NOMO-1 (cell line): ENCODE measurements around the gene STAM2.
"Not testable (repeated sequence)": the region's sequence is repeated elsewhere in the genome, so short reads cannot be mapped to it uniquely, and the experiment has no call there.

Experiments
- DNase-seq, 2 experiments: peaks; one replicate each; lab custom pipeline; 2025; ENCODE audit not compliant: unreplicated experiment in 2 of 2; lab: John Stamatoyannopoulos, UW

Gene STAM2

DNA sequence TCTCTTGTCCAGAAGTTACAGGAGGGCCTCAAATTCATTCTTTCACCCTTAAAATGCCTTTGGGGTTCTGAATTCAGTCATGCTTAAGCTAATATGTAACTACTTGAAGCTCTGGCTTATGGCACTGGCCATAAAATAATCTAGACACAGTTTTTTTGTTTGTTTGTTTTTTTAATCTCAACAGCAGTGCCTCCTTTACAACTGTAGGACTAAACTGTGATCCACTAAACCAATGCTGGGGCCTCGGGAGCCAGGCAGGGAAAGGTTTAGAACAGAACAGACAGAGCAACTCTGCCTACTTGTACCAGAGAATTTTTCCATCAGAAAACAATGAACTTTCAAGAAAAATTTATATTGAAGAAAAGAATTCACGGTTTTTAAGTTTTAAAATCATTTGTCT is 1.7 kb downstream of the STAM2 start:
- no peak for DNase-seq

DNA sequence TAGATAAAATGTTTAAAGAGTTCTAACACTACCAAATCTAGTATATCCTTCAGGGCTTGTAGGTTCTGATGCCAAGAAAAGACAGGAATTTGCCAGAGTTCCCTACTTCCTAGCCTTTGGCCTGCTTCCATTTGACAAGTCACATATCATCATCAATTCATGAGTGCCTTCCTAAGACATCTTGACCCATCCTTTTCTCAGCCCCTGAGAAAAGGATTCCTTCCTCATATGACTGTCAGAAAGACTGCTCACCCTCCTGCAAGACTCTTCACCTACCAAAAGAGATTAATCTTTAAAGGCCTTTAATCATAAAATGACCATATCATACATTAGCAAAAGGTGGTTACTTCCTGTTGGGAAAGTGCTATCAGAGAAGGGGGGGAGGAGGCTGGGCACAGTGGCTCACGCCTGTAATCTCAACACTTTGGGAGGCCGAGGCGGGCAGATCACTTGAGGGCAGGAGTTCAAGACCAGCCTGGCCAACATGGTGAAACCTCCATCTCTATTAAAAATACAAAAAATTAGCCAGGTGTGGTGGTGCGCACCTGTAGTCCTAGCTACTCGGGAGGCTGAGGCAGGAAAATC is 3.3 kb downstream of the STAM2 start:
- DNase-seq, result not testable (repeated sequence)

DNA sequence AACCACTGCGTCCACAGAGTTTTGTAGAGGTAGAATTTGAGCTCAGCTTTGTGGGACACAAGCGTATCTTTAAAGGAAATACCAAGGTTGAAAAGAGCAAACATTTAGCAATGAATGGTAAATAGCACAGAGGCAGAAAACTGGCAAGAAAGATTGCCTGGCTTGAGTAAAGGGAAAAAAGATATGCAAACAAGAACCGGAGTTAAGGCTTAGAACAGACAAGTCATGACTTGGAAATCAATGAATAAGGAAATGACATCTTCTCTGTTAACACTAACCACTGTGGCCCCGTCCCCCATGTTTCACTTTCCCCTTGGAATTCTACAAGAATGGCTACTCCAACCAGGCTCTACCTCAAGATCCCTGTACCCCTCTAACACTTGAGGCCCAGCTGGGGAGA is 3.8 kb downstream of the STAM2 start:
- DNase-seq, result no peak

DNA sequence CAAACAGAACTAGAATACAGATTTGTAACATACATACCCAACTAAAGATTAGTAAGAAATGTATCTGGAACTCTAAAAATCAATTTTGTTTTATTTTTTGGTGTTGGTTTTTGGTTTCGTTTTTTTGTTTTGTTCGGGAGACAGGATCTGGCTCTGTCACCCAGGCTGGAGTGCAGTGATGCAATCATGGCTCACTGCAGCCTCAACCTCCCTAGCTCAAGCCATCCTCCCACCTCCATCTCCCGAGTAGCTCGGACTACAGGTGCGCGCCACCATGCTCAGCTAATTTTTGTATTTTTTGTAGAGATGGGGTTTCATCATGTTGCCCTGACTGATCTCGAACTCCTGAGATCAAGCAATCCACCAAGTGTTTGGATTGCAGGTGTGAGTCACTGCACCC is 6.4 kb downstream of the STAM2 start:
- not testable (repeated sequence) for DNase-seq

DNA sequence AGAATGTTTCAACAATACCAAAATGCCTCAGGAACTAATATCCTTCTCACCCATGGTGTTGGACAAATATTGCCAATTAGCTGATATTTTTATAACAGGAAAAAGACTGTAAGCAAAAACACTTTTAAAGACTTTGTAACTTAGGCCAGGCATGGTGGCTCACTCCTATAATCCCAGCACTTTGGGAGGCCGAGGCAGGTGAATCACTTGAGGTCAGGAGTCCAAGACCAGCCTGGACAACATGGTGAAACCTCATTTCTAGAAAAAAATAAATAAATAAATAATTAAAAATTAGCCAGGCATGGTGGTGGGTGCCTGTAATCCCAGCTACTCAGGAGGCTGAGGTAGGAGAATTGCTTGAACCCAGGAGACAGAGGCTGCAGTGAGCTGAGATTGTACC is 8.1 kb downstream of the STAM2 start:
- not testable (repeated sequence) for DNase-seq

DNA sequence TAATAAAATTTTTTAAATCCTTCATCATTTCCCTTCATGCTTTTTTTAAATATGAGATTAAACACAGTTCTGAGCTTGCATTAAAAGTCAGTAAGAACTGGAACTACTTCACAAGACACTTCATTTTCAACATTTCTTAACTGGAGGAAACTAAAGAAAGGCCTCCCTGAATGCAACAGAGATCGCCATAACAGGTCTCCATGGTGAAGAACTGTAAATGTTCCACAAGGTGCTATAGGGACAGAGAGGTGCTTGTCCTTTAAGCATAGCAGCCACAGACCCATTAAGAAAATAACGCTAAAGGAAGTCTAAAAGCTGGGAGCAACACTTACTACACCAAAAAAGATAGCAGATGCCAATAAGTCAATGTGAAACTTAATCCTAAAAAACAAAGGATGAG is 8.5 kb downstream of the STAM2 start:
- no peak for DNase-seq

DNA sequence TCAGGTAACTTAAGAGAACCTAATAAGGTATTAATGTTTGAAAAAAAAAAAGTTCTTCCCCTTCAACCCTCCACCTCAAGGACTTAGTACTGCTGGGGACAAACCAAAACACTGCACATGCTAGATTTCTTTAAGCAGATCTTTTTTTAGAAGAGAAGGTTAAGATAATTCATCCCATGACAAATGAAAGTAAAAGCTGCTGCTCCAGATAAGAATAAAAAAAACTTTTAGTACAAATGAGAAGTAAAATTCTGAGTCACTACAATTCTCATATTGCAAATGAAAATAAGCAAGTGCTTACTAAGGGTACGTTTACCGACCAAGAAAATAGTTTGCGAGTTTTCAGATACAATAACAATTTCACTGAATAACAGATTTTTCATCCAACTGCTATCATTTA is 8.9 kb downstream of the STAM2 start:
- DNase-seq, result no peak

DNA sequence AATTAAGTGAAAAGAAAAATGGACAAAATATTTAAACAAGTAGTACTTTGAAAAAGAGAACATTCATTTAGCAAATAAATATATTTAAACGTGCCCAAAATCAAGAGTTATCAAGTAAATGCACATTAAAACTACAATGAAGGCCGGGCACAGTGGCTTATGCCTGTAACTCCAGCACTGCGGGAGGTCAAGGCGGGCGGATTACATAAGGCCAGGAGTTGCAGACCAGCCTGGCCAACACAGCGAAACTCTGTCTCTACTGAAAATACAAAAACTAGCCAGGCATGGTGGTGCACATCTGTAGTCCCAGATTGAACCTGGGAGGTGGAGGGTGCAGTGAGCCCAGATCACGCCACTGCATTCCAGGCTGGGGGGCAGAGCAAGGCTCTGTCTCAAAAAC is 9.8 kb downstream of the STAM2 start:
- no peak for DNase-seq

DNA sequence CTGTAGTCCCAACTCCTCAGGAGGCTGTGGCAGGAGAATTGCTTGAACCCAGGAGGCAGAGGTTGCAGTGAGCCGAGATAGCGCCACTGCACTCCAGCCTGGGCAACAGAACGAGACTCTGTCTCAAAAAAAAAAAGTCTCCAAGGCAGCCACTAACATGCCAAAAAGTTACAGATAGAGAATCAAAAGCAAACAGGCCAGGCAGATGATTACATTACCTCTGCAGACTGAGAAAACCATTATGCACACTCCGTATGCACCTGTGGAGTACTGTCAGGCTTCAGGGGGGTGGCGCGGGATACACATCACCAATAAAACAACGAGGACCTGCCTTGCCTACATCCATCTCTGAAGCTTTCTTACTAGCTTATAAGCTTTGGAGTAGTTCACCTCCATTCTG is 10.3 kb downstream of the STAM2 start:
- no peak for DNase-seq

DNA sequence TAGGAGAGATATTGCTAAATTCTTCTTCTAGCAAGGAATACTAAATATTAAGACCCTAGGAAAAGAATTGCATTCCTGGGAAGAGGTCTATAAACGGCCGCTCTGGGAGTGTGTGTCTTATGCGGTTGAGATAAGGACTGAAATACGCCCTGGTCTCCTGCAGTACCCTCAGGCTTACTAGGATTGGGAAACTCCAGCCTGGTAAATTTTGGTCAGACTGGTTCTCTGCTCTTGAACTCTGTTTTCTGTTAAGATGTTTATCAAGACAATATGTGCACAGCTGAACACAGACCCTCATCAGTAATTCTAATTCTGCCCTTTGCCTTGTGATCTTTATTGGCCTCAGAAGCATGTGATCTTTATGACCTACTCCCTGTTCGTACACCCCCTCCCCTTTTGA is 11.9 kb downstream of the STAM2 start:
- not testable (repeated sequence) for DNase-seq

DNA sequence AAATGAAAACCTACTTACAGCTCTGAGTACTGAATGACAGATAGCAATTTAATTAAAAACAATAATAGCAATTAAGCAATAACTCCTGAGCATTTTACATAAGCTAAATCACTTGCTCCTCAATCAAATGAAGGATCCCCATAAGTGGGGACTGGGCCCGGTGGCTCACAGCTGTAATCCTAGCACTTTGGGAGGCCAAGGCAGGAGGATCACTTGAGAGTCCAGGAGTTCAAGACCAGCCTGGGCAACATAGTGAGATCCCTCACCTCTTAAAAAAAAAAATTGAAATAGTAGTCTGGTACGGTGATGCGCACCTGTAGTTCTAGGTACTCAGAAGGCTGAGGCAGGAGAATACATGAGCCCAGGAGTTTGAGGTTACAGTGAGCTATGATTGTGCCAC is 13.4 kb downstream of the STAM2 start:
- DNase-seq, result no peak

DNA sequence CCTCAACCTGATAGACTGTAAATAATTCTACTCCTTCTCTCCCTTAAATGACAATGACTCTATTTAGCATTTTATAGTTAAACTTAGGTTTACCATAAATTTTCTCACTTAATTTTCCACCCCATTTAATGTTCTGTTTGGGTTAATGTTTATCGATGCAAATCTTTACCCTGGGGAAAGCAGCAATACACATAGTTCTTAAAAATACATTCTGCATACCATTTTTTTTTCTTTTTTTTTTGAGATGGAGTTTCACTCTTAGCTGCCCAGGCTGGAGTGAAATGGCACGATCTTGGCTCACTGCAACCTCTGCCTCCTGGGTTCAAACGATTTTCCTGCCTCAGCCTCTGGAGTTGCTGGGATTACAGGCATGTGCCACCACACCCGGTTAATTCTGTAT is 14.0 kb downstream of the STAM2 start:
- DNase-seq, result no peak

DNA sequence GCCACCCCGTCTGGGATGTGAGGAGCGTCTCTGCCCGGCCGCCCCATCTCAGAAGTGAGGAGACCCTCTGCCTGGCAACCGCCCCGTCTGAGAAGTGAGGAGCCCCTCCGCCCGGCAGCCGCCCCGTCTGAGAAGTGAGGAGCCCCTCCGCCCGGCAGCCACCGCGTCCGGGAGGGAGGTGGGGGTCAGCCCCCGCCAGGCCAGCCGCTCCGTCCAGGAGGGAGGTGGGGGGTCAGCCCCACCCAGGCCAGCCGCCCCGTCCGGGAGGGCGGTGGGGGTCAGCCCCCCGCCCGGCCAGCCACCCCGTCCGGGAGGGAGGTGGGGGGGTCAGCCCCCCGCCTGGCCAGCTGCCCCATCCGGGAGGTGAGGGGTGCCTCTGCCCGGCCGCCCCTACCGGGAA is 15.2 kb downstream of the STAM2 start:
- DNase-seq, result not testable (repeated sequence)

DNA sequence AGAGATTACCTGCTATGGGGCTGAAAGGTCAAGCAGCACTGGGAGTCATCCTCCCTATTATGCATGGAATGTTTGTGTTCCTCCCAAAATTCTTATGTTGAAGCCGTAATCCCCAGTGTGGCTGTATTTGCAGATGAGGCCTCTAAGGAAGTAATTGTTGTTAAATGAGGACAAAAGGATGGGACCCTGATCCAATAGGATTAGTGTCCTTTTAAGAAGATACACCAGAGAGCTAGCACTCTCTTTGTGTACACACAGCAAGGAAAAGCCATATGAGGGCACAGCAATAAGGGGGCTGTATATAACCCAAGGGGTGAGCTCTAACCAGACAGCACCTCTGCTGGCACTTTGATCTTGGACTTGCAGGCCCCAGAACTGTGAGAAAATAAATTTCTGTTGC is 18.3 kb downstream of the STAM2 start:
- no peak for DNase-seq

DNA sequence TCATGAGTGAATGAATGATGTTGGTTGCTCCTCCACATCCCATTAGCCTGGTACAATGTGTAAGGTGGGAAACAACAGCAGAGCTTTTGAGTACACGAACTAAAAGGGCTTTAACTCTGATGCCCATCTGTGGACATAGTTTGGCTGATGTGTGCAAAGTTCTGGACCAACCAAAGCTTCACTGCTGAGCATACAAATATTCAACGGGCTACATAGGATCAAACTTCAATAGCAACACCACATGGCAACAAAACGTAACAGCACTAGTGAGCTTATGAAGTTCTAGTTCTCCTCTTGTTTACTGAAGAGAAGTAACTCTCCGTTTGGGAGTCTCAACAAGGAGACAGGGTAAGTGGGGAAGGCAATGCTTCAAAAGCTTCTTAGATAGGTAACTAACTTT is 20.4 kb downstream of the STAM2 start:
- no peak for DNase-seq

DNA sequence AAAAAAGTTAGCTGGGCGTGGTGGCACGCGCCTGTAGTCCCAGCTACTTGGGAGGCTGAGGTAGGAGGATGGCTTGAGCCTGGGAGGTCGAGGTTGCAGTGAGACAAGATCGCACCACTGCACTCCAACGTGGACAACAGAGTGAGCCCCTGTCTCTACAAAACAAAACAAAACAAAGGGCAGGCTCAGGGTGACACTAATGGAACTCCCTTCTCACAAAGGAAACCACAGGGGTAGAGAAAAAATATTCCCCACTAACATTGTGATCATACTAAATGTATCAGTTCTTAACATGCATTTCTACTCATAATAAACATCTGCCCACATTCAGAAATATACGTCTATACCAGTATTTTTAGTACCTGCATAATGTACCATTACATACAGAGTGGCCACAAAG is 21.1 kb downstream of the STAM2 start:
- no peak for DNase-seq

DNA sequence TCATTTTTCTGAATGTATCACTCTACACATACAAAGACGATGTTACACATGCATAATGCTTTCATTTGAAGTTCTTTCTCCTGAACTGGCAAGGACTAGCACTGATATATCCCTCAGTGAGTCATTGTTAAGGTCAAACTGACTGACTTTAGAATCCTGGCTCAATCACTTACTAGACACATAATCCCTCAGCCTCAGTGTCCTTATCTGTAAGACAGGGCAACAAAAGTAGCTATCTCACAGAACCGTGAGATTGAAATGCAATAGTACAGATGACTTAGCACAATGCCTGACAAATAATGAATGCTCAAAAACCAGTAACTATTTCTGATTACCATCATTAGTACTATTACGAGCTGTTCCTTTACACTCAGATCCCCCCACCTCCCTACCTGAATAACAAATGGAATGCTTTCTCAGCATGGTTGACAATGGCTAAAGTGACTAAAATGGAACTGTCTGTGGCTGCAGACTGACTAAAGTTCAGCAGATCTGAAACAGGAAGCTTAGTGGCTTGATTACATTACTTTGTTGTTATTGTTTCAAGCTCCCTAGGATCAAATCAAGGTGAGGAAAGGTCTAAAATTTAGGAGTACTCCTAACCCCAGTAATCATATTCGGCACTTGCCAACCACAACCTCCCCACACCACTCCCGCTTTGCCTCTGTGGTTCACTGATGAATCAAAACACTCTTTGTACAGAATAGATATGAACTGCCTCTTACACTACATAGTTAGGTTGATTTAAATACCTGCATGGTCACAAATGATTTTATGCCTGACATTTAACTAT is 40.9 kb downstream of the STAM2 start:
- DNase-seq, result no peak

DNA sequence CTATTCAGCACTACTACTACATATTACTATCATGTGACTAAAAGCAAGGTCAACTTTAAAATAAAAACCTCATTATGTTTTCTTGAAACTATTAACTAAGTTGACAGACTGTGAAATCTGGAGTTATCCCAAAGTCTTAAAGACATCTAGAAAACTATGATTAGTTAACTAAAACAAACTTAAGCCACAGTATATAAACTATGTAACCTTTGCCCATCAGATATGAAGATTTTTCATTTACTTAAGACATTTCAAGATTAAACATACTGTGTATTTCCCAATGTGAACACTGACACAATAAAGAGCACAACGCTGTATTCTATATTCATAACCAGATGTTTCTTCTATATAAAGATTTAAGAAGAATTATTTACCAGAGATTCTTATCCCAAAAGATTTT is 43.3 kb downstream of the STAM2 start:
- no peak for DNase-seq

DNA sequence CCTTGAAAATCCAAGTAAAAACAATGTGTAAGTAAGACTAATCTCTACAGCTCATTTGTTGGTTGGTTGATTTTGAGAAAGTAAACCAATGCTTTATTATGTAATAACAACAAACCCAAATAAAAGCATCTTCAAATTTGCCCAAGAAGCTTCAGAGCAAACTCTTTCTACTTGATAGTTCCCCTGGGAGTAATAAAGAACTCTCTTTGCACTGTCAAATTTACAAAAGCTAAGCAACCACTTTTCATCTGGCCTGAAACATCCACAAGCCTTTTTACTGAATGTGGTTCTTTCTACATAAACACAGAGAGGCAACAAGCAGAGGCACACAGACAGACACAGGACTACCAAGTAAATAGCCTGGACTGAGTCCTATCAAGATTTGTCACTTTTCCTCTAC is 47.9 kb downstream of the STAM2 start:
- DNase-seq, result no peak

DNA sequence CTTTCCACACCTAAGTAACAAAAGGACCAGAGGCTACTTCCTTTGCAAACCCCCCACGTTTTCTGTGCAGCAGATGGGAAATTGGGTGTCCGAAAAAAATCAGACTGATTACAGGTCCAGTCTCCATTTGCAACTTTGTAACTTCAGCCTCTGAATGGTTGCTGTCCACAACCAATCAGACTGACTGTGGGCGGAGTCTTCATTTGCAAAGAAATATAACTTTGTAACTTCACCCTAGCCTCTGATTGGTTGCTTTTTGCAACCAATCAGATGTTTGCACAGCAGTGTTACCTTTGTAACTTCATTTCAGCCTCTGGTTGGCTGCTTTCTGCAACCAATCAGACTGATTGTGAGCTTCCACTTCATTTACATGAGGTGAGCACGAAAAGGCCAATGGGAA is 48.9 kb downstream of the STAM2 start:
- no peak for DNase-seq

DNA sequence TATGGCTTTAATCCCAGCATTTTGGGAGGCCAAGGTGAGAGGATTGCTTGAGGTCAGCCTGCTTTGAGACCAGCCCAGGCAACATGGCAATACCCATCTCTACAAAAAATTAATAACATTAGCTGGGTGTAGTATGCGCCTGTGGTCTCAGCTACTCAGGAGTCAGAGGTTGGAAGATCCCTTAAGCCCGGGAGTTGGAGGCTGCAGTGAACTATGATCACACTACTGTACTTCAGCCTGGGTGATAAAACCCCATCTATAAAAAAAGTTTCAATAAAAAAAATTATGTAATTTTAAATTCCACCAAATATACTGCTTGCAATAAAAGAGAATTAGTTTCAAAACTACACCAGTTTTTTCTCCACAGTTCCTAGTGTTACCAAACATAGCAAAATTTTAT is 53.4 kb downstream of the STAM2 start:
- no peak for DNase-seq

DNA sequence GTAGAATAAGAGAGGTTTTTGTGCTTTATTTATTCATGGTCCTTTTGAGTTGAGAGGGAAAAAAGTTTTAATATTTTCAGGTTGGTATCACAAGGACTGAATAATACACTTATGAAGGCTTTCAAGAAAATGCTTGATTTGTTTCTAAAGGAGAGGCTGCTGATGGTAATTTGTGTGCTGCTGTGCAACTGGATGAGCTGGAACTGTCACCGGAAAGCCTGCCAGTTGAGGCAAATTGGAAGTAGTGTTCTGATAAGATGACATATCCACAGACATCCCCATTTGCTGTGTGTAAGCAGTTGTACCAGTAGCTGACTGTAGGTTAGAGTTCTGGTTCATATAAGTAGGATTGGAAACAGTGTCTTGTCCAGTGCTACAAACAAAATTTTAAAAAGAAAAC is 55.1 kb downstream of the STAM2 start:
- DNase-seq, result no peak

DNA sequence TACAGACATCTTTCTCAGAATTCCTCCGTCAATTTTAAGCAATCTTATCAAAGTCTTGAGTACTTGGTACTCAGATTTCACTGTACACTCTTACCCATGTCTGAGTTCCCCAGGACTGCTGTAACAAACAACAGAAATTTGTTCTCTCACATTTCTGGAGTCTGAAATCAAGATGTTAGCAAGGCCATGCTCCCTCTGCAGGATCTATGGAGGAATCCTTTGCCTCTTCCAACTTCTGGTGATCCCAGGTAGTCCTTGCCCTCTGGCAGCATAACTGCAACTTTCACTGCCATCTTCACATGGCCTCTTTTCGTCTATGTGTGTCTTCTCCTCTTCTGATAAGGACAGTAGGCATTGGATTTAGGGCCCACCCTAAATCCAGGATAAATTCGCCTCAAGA is 59.6 kb downstream of the STAM2 start:
- DNase-seq, result no peak
